ENCODE data around the gene USP16. TPM values are rescaled to one million over a fixed set of nuclear protein-coding genes. Genes with fewer than 3 reads are reported as not detected.
"Not testable (repeated sequence)": the region's sequence is repeated elsewhere in the genome, so short reads cannot be mapped to it uniquely, and the experiment has no call there.

The USP16 gene
- total RNA-seq, 2 experiments from 2014 or later: 31.8 to 33.7 TPM

GRCh38 chr21:29005696-29006095 is 18.8 kb upstream of the USP16 start:
- no peak for ATAC-seq
- Mint-ChIP-seq H3K4me1 (ENCODE audit: low read depth) (peaks cover 19% of the 10 kb centered on the region), H3K9me3 (ENCODE audit: insufficient read depth) (no peaks in the 10 kb centered on the region), H3K27ac (no peak overlapping the region), H3K27me3 (ENCODE audit: low read depth) (no peaks in the 10 kb centered on the region), H3K4me3 (no peak overlapping the region), H3K36me3 (ENCODE audit: low read depth) (peaks cover 11% of the 10 kb centered on the region)
- POLR2A ChIA-PET: interaction anchor here (0.6 to 1.8 kb wide), 4 partner anchors 13 to 68 kb away, joined by 3 to 7 read pairs (median 7); partner anchors contain the start of genes CCT8, LTN1, RWDD2B and USP16
- CTCF ChIA-PET: no interaction called here
- no peak for DNase-seq

GRCh38 chr21:29007135-29007534 is 17.3 kb upstream of the USP16 start:
- H3K36me3 Mint-ChIP-seq (ENCODE audit: low read depth): peaks cover 11% of the 10 kb centered on the region
- H3K27ac Mint-ChIP-seq: no peak overlapping the region
- H3K9me3 Mint-ChIP-seq (ENCODE audit: insufficient read depth): no peaks in the 10 kb centered on the region
- CTCF ChIA-PET: no interaction called here
- DNase-seq (no peak), ATAC-seq (no peak)
- no peaks in the 10 kb centered on the region for H3K27me3 Mint-ChIP-seq (ENCODE audit: low read depth)
- no peak overlapping the region for H3K4me3 Mint-ChIP-seq
- peaks cover 12% of the 10 kb centered on the region for H3K4me1 Mint-ChIP-seq (ENCODE audit: low read depth)
- POLR2A ChIA-PET: interaction anchor here (0.9 kb wide), 1 partner anchor 12 kb away, joined by 3 read pairs; the partner anchor contains the start of gene RWDD2B

- ATAC-seq (no peak), DNase-seq (no peak)
- ChIA-PET POLR2A (interaction anchor here (0.9 kb wide), 1 partner anchor 11 kb away, joined by 3 read pairs; the partner anchor contains the start of gene RWDD2B), CTCF (interaction anchor here (1.3 kb wide), 1 partner anchor 12 kb away, joined by 3 read pairs; no protein-coding TSS in a partner anchor)
- Mint-ChIP-seq H3K36me3 (ENCODE audit: low read depth) (peaks cover 13% of the 10 kb centered on the region), H3K9me3 (ENCODE audit: insufficient read depth) (no peaks in the 10 kb centered on the region), H3K27ac (no peak overlapping the region), H3K27me3 (ENCODE audit: low read depth) (no peaks in the 10 kb centered on the region), H3K4me3 (no peak overlapping the region), H3K4me1 (ENCODE audit: low read depth) (peaks cover 8% of the 10 kb centered on the region)
Observed at GRCh38 chr21:29007810-29008209, 16.7 kb upstream of the USP16 start.

GRCh38 chr21:29008367-29008766 is 16.1 kb upstream of the USP16 start:
- no peak for DNase-seq
- no peak overlapping the region for H3K4me3 Mint-ChIP-seq
- ATAC-seq: no peak
- H3K27me3 Mint-ChIP-seq (ENCODE audit: low read depth): no peaks in the 10 kb centered on the region
- CTCF ChIA-PET: interaction anchor here (1.3 kb wide), 1 partner anchor 13 kb away, joined by 3 read pairs; no protein-coding TSS in a partner anchor
- no peak overlapping the region for H3K27ac Mint-ChIP-seq
- peaks cover 13% of the 10 kb centered on the region for H3K36me3 Mint-ChIP-seq (ENCODE audit: low read depth)
- POLR2A ChIA-PET: no interaction called here
- no peaks in the 10 kb centered on the region for H3K9me3 Mint-ChIP-seq (ENCODE audit: insufficient read depth)
- peaks cover 8% of the 10 kb centered on the region for H3K4me1 Mint-ChIP-seq (ENCODE audit: low read depth)

GRCh38 chr21:29011236-29011635 is 13.2 kb upstream of the USP16 start:
- H3K27ac Mint-ChIP-seq; H3K4me3 Mint-ChIP-seq; H3K9me3 Mint-ChIP-seq (ENCODE audit: insufficient read depth); H3K36me3 Mint-ChIP-seq (ENCODE audit: low read depth); CTCF ChIA-PET; H3K4me1 Mint-ChIP-seq (ENCODE audit: low read depth); H3K27me3 Mint-ChIP-seq (ENCODE audit: low read depth); DNase-seq; POLR2A ChIA-PET; ATAC-seq: not testable (repeated sequence)

GRCh38 chr21:29017639-29018237 is 6.7 kb upstream of the USP16 start:
- no peak for ATAC-seq
- peak overlapping the region; percentile 79 for H3K4me3 Mint-ChIP-seq
- peak overlapping the region; percentile 92 for H3K27ac Mint-ChIP-seq
- H3K27me3 Mint-ChIP-seq (ENCODE audit: low read depth): no peaks in the 10 kb centered on the region
- no peak for DNase-seq
- ChIA-PET CTCF (interaction anchor here (1.4 to 1.9 kb wide), 2 partner anchors 15 to 56 kb away, joined by 3 to 7 read pairs; partner anchors contain the start of gene CCT8), POLR2A (interaction anchor here (0.8 to 3.0 kb wide), 5 partner anchors 14 to 25 kb away, joined by 3 to 52 read pairs (median 4); partner anchors contain the start of gene LTN1)
- peaks cover 6% of the 10 kb centered on the region for H3K36me3 Mint-ChIP-seq (ENCODE audit: low read depth)
- H3K4me1 Mint-ChIP-seq (ENCODE audit: low read depth): peaks cover 30% of the 10 kb centered on the region
- no peaks in the 10 kb centered on the region for H3K9me3 Mint-ChIP-seq (ENCODE audit: insufficient read depth)

GRCh38 chr21:29018540-29018939 is 5.9 kb upstream of the USP16 start:
- H3K4me1 Mint-ChIP-seq (ENCODE audit: low read depth): peaks cover 35% of the 10 kb centered on the region
- POLR2A ChIA-PET: interaction anchor here (0.6 to 3.0 kb wide), 8 partner anchors 11 to 216 kb away, joined by 3 to 52 read pairs (median 4); partner anchors contain the start of genes CCT8 and LTN1
- no peak for DNase-seq
- H3K4me3 Mint-ChIP-seq: peak overlapping the region; percentile 79
- peak overlapping the region; percentile 92 for H3K27ac Mint-ChIP-seq
- H3K36me3 Mint-ChIP-seq (ENCODE audit: low read depth): peaks cover 6% of the 10 kb centered on the region
- H3K9me3 Mint-ChIP-seq (ENCODE audit: insufficient read depth): no peaks in the 10 kb centered on the region
- no peak for ATAC-seq
- CTCF ChIA-PET: interaction anchor here (1.4 to 1.9 kb wide), 2 partner anchors 16 to 55 kb away, joined by 3 to 7 read pairs; partner anchors contain the start of gene CCT8
- no peaks in the 10 kb centered on the region for H3K27me3 Mint-ChIP-seq (ENCODE audit: low read depth)

- no peak for DNase-seq
- CTCF ChIA-PET: interaction anchor here (3.0 kb wide), 1 partner anchor 19 kb away, joined by 14 read pairs; no protein-coding TSS in a partner anchor
- Mint-ChIP-seq H3K27ac (peak overlapping the region; percentile 82), H3K9me3 (ENCODE audit: insufficient read depth) (no peaks in the 10 kb centered on the region), H3K36me3 (ENCODE audit: low read depth) (peaks cover 4% of the 10 kb centered on the region), H3K4me3 (no peak overlapping the region), H3K4me1 (ENCODE audit: low read depth) (peaks cover 56% of the 10 kb centered on the region), H3K27me3 (ENCODE audit: low read depth) (no peaks in the 10 kb centered on the region)
- ATAC-seq: no peak
- POLR2A ChIA-PET: interaction anchor here (3.2 to 5.2 kb wide), 3 partner anchors 19 to 50 kb away, joined by 20 to 93 read pairs (median 44); partner anchors contain the start of genes CCT8 and LTN1
Observed at GRCh38 chr21:29022166-29022565, 2.3 kb upstream of the USP16 start.

- H3K4me1 Mint-ChIP-seq (ENCODE audit: low read depth): peaks cover 46% of the 10 kb centered on the region
- H3K36me3 Mint-ChIP-seq (ENCODE audit: low read depth): peaks cover 16% of the 10 kb centered on the region
- peak overlapping the region; percentile 99 for H3K4me3 Mint-ChIP-seq
- ChIA-PET CTCF (interaction anchor here (0.9 to 1.9 kb wide), 9 partner anchors 7 to 65 kb away, joined by 3 to 5 read pairs (median 3); partner anchors contain the start of genes CCT8 and LTN1), POLR2A (interaction anchor here (0.7 to 5.2 kb wide), 15 partner anchors 8 to 424 kb away, joined by 3 to 93 read pairs (median 6); partner anchors contain the start of genes CCT8 and LTN1)
- H3K27me3 Mint-ChIP-seq (ENCODE audit: low read depth): no peaks in the 10 kb centered on the region
- no peak for ATAC-seq
- H3K27ac Mint-ChIP-seq: peak overlapping the region; percentile 98
- DNase-seq: no peak
- no peaks in the 10 kb centered on the region for H3K9me3 Mint-ChIP-seq (ENCODE audit: insufficient read depth)
Observed at GRCh38 chr21:29025328-29025713, 853 bp downstream of the USP16 start.

- Mint-ChIP-seq H3K4me3 (no peak overlapping the region), H3K36me3 (ENCODE audit: low read depth) (peaks cover 42% of the 10 kb centered on the region), H3K9me3 (ENCODE audit: insufficient read depth) (no peaks in the 10 kb centered on the region), H3K4me1 (ENCODE audit: low read depth) (peaks cover 23% of the 10 kb centered on the region), H3K27me3 (ENCODE audit: low read depth) (no peaks in the 10 kb centered on the region), H3K27ac (no peak overlapping the region)
- CTCF ChIA-PET: no interaction called here
- ATAC-seq (no peak), DNase-seq (no peak)
- POLR2A ChIA-PET: interaction anchor here (0.5 to 2.5 kb wide), 4 partner anchors 10 to 43 kb away, joined by 3 to 7 read pairs (median 4); no protein-coding TSS in a partner anchor
Observed at GRCh38 chr21:29029524-29029923, 5.1 kb downstream of the USP16 start.

GRCh38 chr21:29030909-29031308 is 6.4 kb downstream of the USP16 start:
- ChIA-PET POLR2A (interaction anchor here (0.6 to 2.5 kb wide), 4 partner anchors 9 to 318 kb away, joined by 3 to 7 read pairs (median 4); partner anchors contain the start of gene RWDD2B), CTCF (no interaction called here)
- ATAC-seq: peak; percentile 40
- Mint-ChIP-seq H3K9me3 (ENCODE audit: insufficient read depth) (no peaks in the 10 kb centered on the region), H3K27ac (no peak overlapping the region), H3K4me1 (ENCODE audit: low read depth) (peaks cover 14% of the 10 kb centered on the region), H3K4me3 (no peak overlapping the region), H3K27me3 (ENCODE audit: low read depth) (no peaks in the 10 kb centered on the region), H3K36me3 (ENCODE audit: low read depth) (peaks cover 48% of the 10 kb centered on the region)
- no peak for DNase-seq

- no peaks in the 10 kb centered on the region for H3K9me3 Mint-ChIP-seq (ENCODE audit: insufficient read depth)
- DNase-seq: no peak
- ChIA-PET POLR2A (interaction anchor here (1.1 to 1.8 kb wide), 2 partner anchors 8 to 40 kb away, joined by 3 to 5 read pairs; partner anchors contain the start of gene USP16), CTCF (interaction anchor here (1.4 to 1.7 kb wide), 2 partner anchors 9 to 39 kb away, joined by 3 to 4 read pairs; partner anchors contain the start of gene USP16)
- no peak overlapping the region for H3K4me3 Mint-ChIP-seq
- peaks cover 6% of the 10 kb centered on the region for H3K4me1 Mint-ChIP-seq (ENCODE audit: low read depth)
- ATAC-seq: no peak
- no peak overlapping the region for H3K27ac Mint-ChIP-seq
- H3K27me3 Mint-ChIP-seq (ENCODE audit: low read depth): no peaks in the 10 kb centered on the region
- peaks cover 62% of the 10 kb centered on the region for H3K36me3 Mint-ChIP-seq (ENCODE audit: low read depth)
Observed at GRCh38 chr21:29033301-29033700, 8.8 kb downstream of the USP16 start.
